SK-N-SH treated with all-trans-retinoic acid at 6 μM for 48 hours (cell line): ENCODE data around the gene C7orf33.

Experiments
- ARNTL ChIP-seq: fragments of 450-650 bp; formaldehyde crosslinking; IDR thresholded peaks from 2 replicates; pipeline ENCODE4 v1.5.0; 2020; ENCODE audit warnings: low read depth, mild to moderate bottlenecking, moderate library complexity, borderline replicate concordance
- BACH2 ChIP-seq: fragments of 250-450 bp; sonication (Bioruptor Pico); IDR thresholded peaks from 2 replicates; pipeline ENCODE4 v1.9.0; 2021; ENCODE audit warnings: mild to moderate bottlenecking, borderline replicate concordance
- CSDC2 ChIP-seq: fragments of 250-450 bp; sonication (Bioruptor Pico); IDR thresholded peaks from 2 replicates; pipeline ENCODE4 v1.5.0; 2020; ENCODE audit warnings: mild to moderate bottlenecking, moderate library complexity
- GLIS3 ChIP-seq: fragments of 250-450 bp; sonication (Bioruptor Pico); IDR thresholded peaks from 2 replicates; pipeline ENCODE4 v1.5.0; 2020; ENCODE audit warnings: mild to moderate bottlenecking, moderate library complexity
- OSR1 ChIP-seq: fragments of 250-450 bp; sonication (Bioruptor Pico); IDR thresholded peaks from 2 replicates; pipeline ENCODE4 v1.8.0; 2022; ENCODE audit warnings: moderate library complexity, mild to moderate bottlenecking, inconsistent platforms
- PATZ1 ChIP-seq: fragments of 250-450 bp; sonication (Bioruptor Pico); IDR thresholded peaks from 2 replicates; pipeline ENCODE4 v1.8.0; 2020; ENCODE audit warnings: mild to moderate bottlenecking, moderate library complexity, borderline replicate concordance
- RARB ChIP-seq: fragments of 250-450 bp; sonication (Bioruptor Pico); IDR thresholded peaks from 2 replicates; pipeline ENCODE4 v1.8.0; 2021; ENCODE audit warnings: mild to moderate bottlenecking, moderate library complexity
- ZFP30 ChIP-seq: fragments of 450-650 bp; formaldehyde crosslinking; IDR thresholded peaks from 2 replicates; pipeline ENCODE4 v1.5.0; 2022; ENCODE audit warnings: mild to moderate bottlenecking, moderate library complexity
- ZNF565 ChIP-seq: fragments of 450-650 bp; formaldehyde crosslinking; conservative IDR thresholded peaks from 2 replicates; pipeline ENCODE4 v1.5.0; 2020; ENCODE audit warnings: low read depth, mild to moderate bottlenecking, moderate library complexity
- ZNF70 ChIP-seq: fragments of 450-650 bp; formaldehyde crosslinking; IDR thresholded peaks from 2 replicates; pipeline ENCODE4 v1.5.0; 2020; ENCODE audit warnings: mild to moderate bottlenecking, moderate library complexity
- TF ChIP-seq, protein P1 (sequence below): fragments of 250-450 bp; sonication (Bioruptor Pico); IDR thresholded peaks from 2 replicates; pipeline ENCODE4 v1.5.1; 2021; ENCODE audit warnings: mild to moderate bottlenecking, moderate library complexity

- TF ChIP-seq BACH2 (CRISPR knock-in tag): no peak
- no peak for TF ChIP-seq ZNF565 (CRISPR knock-in tag)
- no peak for TF ChIP-seq ZNF70 (CRISPR knock-in tag)
- TF ChIP-seq ARNTL: no peak
- TF ChIP-seq ZFP30 (CRISPR knock-in tag): no peak
- TF ChIP-seq PATZ1 (CRISPR knock-in tag): 0 out of 2 replicates have a peak, but pooled peaks have one; percentile 25
- peak; percentile 73; the same call in 1 of the 2 replicates for TF ChIP-seq RARB (CRISPR knock-in tag)
- 0 out of 2 replicates have a peak, but pooled peaks have one; percentile 42 for TF ChIP-seq GLIS3 (CRISPR knock-in tag)
- TF ChIP-seq, protein P1, sequence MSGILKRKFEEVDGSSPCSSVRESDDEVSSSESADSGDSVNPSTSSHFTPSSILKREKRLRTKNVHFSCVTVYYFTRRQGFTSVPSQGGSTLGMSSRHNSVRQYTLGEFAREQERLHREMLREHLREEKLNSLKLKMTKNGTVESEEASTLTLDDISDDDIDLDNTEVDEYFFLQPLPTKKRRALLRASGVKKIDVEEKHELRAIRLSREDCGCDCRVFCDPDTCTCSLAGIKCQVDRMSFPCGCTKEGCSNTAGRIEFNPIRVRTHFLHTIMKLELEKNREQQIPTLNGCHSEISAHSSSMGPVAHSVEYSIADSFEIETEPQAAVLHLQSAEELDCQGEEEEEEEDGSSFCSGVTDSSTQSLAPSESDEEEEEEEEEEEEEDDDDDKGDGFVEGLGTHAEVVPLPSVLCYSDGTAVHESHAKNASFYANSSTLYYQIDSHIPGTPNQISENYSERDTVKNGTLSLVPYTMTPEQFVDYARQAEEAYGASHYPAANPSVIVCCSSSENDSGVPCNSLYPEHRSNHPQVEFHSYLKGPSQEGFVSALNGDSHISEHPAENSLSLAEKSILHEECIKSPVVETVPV (CRISPR knock-in tag): peak; percentile 26; the same call in 1 of the 2 replicates
- TF ChIP-seq CSDC2 (CRISPR knock-in tag): no peak
- no peak for TF ChIP-seq OSR1 (CRISPR knock-in tag)
Observed at GRCh38 chr7:148607151-148607661, 16.6 kb downstream of the C7orf33 start.
